Body of pancreas (tissue), 4 donors: ENCODE results near the gene ARHGEF37. TPM values are rescaled to one million over a fixed set of nuclear protein-coding genes. Genes with fewer than 3 reads are reported as not detected.
A peak's percentile ranks its signal among the peaks of the same experiment; 100 is the strongest.

ENCODE experiments used
- ATAC-seq: fragments of 150-250 bp; one replicate; pipeline ENCODE4 v1.9.1; 2016
- DNase-seq, 4 donors: peaks; one replicate each; pipeline ENCODE4 v3.0.0-alpha.2; 2019
- H3K27ac ChIP-seq, 4 donors: fragments of 200-600 bp; sonication (generic); 1 replicate in 3 of 4; 2 replicates in 1 of 4; pipeline versions ENCODE4 v1.5.1 to v1.6.1; 2016 to 2019; ENCODE audit warnings: mild to moderate bottlenecking in 1 of 4, mixed read lengths in 1 of 4, moderate library complexity in 1 of 4
- H3K27me3 ChIP-seq, 2 donors: fragments of 200-600 bp; sonication (generic); one replicate each; pipeline ENCODE4 v1.6.0; 2016; ENCODE audit warnings: mild to moderate bottlenecking in 1 of 2
- H3K36me3 ChIP-seq, 2 donors: fragments of 200-600 bp; sonication (generic); replicated peaks in 1 of 2; 2 replicates each; pipeline ENCODE4 v1.5.1; 2016; ENCODE audit warnings: low read depth in 2 of 2; ENCODE audit not compliant: insufficient read depth in 1 of 2
- H3K4me1 ChIP-seq: fragments of 200-600 bp; sonication (generic); one replicate; pipeline ENCODE4 v1.6.0; 2016
- H3K4me3 ChIP-seq, 2 donors: fragments of 200-600 bp; sonication (generic); 1 replicate in 1 of 2; 2 replicates in 1 of 2; pipeline ENCODE4 v1.5.1; 2016 to 2019
- H3K9me3 ChIP-seq, 3 donors: fragments of 200-600 bp; sonication (generic); 1 replicate in 2 of 3; 2 replicates in 1 of 3; pipeline ENCODE4 v1.5.1; 2016
- POLR2A ChIP-seq, 3 donors: fragments of 450-650 bp; IDR thresholded peaks; one replicate each; pipeline ENCODE4 v1.6.1; 2016; ENCODE audit warnings: antibody characterized with exemption in 3 of 3, mild to moderate bottlenecking in 2 of 3
- WGBS, 2 donors: methylation state at CpG; one replicate each; pipeline ENCODE4 v1.1.5; 2017; 5-methylcytosine and 5-hydroxymethylcytosine counted together
- intact Hi-C: fragments of 100-400 bp; cut with DNase I; formaldehyde crosslinking; loops from one replicate; pipeline ENCODE4 v1.15.1; 2023
- total RNA-seq, 2 donors: library from RNA; depleted of rRNA; stranded (reverse); fragments of >200 nt; gene quantifications; one replicate each; pipeline ENCODE4 v1.1.0, GENCODE V29; 2016
- TF ChIP-seq, protein P1 (sequence below), 7 experiments: fragments of 450-650 bp in 4 of 7; fragments of 200-600 bp in 3 of 7; sonication (generic) in 3 of 7; IDR thresholded peaks; one replicate each; pipeline ENCODE4 v1.5.1; 2016 to 2019; ENCODE audit warnings: antibody characterized with exemption in 7 of 7

The ARHGEF37 gene
- total RNA-seq, 2 donors from 2014 or later = 5.9 to 14.0 TPM

DNA sequence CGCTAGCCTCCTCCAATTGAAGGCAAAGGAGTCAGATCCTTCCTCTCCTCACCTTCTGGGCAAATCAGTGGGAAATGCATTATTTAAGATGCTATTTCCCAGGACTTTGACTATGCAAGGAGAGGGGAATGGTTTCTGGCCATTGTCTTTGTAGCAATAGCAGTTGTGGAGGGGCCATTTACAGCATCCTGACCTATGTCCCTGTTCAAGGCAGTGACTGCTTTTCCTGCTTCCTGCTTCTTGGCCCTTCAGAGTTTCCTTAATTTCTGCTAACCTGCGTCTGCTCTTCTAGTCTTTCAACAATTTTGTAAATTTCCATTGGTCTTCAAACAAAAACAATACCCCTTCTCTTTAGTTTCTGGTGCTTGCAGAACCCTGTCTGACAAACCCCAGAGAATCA is 76.0 kb downstream of the ARHGEF37 start:
- Histone ChIP-seq H3K27me3 (no peaks in the 10 kb centered on the region), H3K4me1 (peaks cover 16% of the 10 kb centered on the region), H3K4me3 (no peak overlapping the region), H3K27ac (no peak overlapping the region), H3K36me3 (no peaks in the 10 kb centered on the region), H3K9me3 (no peaks in the 10 kb centered on the region)
- TF ChIP-seq, protein P1, sequence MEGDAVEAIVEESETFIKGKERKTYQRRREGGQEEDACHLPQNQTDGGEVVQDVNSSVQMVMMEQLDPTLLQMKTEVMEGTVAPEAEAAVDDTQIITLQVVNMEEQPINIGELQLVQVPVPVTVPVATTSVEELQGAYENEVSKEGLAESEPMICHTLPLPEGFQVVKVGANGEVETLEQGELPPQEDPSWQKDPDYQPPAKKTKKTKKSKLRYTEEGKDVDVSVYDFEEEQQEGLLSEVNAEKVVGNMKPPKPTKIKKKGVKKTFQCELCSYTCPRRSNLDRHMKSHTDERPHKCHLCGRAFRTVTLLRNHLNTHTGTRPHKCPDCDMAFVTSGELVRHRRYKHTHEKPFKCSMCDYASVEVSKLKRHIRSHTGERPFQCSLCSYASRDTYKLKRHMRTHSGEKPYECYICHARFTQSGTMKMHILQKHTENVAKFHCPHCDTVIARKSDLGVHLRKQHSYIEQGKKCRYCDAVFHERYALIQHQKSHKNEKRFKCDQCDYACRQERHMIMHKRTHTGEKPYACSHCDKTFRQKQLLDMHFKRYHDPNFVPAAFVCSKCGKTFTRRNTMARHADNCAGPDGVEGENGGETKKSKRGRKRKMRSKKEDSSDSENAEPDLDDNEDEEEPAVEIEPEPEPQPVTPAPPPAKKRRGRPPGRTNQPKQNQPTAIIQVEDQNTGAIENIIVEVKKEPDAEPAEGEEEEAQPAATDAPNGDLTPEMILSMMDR (IDR thresholded peaks at IDR 0.05) = no peak
- TF ChIP-seq POLR2A (IDR thresholded peaks at IDR 0.05) = no peak
- WGBS, 2 donors = 92 to 94% methylated on average over 2 of the region's 2 CpGs
- ATAC-seq = no peak
- DNase-seq = no peak
- intact Hi-C loops = no loop called here

DNA sequence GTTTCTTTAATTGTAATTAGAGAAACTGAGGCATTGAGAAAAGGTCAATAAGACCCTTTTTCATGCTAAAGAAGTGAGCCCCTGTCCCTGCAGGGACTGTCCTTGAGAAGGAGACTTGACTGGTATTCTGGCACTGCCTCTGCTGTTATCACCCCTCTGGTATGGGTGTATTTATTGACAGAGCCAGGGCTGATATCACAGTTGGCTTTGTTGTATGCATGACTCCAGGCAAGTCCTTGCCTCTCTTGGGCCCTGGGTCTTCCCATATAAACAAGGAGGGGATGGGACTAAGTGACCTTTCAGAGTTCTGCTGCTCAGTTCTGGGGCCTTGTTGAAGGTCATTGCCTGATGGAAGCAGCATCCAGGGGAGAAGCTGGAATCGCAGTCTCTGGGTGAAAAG is 77.0 kb downstream of the ARHGEF37 start:
- Histone ChIP-seq H3K4me3 (no peak overlapping the region), H3K27ac (no peak overlapping the region), H3K9me3 (no peaks in the 10 kb centered on the region), H3K27me3 (no peaks in the 10 kb centered on the region), H3K4me1 (peaks cover 16% of the 10 kb centered on the region), H3K36me3 (no peaks in the 10 kb centered on the region)
- intact Hi-C loops = no loop called here
- DNase-seq (peak; percentile 31 to 54 (median 43)), ATAC-seq (peak; percentile 84)
- 73 to 83% methylated on average over 1 of the region's 1 CpG for WGBS, 2 donors
- TF ChIP-seq POLR2A (IDR thresholded peaks at IDR 0.05) = no peak
- TF ChIP-seq, protein P1 (IDR thresholded peaks at IDR 0.05) = no peak

DNA sequence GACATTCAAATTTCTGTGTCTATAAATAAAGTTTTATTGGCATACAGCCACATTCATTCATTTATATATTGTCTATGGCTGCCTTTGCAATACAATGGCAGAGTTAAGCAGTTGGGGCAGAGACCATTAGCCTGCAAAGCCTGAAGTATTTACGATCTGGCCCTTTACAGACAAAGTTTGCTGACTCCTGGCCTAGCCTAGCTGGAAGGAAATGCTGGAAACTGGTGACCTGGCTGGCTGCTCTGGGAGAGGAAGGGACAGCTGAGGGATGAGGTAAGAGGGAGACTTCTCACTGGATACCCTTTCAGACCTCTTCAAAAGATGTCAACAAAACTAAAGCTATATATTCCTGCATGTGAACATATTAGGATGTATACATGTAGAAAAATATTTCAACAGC is 82.8 kb downstream of the ARHGEF37 start:
- ATAC-seq (no peak), DNase-seq (no peak)
- H3K4me1 ChIP-seq = peaks cover 2% of the 10 kb centered on the region
- no peak overlapping the region for H3K27ac ChIP-seq
- no peak for TF ChIP-seq POLR2A (IDR thresholded peaks at IDR 0.05)
- TF ChIP-seq, protein P1 (IDR thresholded peaks at IDR 0.05) = no peak
- no peak overlapping the region for H3K4me3 ChIP-seq
- no peaks in the 10 kb centered on the region for H3K9me3 ChIP-seq
- intact Hi-C loops = no loop called here
- 65 to 75% methylated on average over 1 of the region's 1 CpG for WGBS, 2 donors
- H3K36me3 ChIP-seq = no peaks in the 10 kb centered on the region
- H3K27me3 ChIP-seq = no peaks in the 10 kb centered on the region

DNA sequence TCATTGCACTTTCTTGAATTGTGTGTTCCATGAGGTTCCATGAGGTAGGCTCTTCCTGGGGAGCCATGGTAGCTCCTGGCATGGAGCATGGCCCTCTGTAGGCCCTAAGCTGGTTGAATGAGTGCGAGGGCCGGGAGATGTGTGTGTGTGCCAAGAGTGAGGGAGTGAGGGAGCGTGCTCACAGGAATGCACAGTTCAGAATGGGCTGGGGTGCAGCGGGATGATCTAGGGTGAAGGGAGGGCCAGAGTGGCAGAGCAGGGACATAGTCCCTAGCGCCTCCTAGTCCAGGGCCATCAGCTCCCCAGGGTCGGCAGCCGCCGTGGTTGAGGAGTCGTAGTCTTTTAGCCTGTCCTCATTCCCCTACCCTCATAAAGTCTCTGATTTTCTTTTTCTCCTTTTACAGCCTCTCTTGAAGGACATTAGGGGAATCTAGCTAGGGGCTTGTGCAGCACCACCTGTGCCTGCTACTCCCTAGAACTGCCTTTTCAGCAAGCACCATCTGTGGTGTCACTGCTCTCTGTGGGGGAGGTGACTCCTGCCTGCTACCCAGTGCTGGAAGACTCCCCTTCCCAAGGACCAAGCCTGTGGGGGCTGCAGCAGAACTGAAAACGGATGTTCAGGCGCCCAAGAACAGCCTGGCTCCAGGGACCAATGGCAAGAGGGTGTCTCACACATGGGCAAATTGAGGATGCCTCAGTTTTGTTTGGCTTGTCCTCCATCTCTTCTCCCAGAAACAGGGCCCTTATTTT is 83.5 kb downstream of the ARHGEF37 start:
- TF ChIP-seq, protein P1 (IDR thresholded peaks at IDR 0.05) = no peak
- TF ChIP-seq POLR2A (IDR thresholded peaks at IDR 0.05) = no peak
- H3K27me3 ChIP-seq = no peaks in the 10 kb centered on the region
- ATAC-seq (no peak), DNase-seq (no peak)
- intact Hi-C loops = no loop called here
- no peaks in the 10 kb centered on the region for H3K9me3 ChIP-seq
- 90 to 93% methylated on average over 10 to 11 of the region's 11 CpGs for WGBS, 2 donors
- H3K4me1 ChIP-seq = no peaks in the 10 kb centered on the region
- H3K4me3 ChIP-seq = no peak overlapping the region
- H3K36me3 ChIP-seq = no peaks in the 10 kb centered on the region
- H3K27ac ChIP-seq = no peak overlapping the region
